GM19023 (cell line): ENCODE results near the gene CRY1.
A peak's percentile ranks its signal among the peaks of the same experiment; 100 is the strongest.

Experiments used
- ATAC-seq: cut with Tn5 transposase; IDR thresholded peaks from one replicate; pipeline ENCODE4 v1.9.1; 2021; ENCODE audit warnings: mild to moderate bottlenecking, moderate library complexity; ENCODE audit not compliant: unreplicated experiment

Gene CRY1

GRCh38 chr12:106974511-106974910 is 118.8 kb downstream of the CRY1 start:
- no peak for ATAC-seq

GRCh38 chr12:106973545-106973944 is 119.8 kb downstream of the CRY1 start:
- no peak for ATAC-seq

- no peak for ATAC-seq
These were observed 122.3 kb downstream of the CRY1 start for GRCh38 chr12:106971065-106971464.

- ATAC-seq, result no peak
These were observed 128.8 kb downstream of the CRY1 start for GRCh38 chr12:106964526-106964925.

- no peak for ATAC-seq
These were observed 131.1 kb downstream of the CRY1 start for GRCh38 chr12:106962286-106962685.

- ATAC-seq, result no peak
These were observed 132.9 kb downstream of the CRY1 start for GRCh38 chr12:106960443-106960842.

- no peak for ATAC-seq
These were observed 135.8 kb downstream of the CRY1 start for GRCh38 chr12:106957583-106957982.

GRCh38 chr12:106956048-106956578 is 137.2 kb downstream of the CRY1 start:
- peak; percentile 40 for ATAC-seq

GRCh38 chr12:106955377-106956047 is 137.8 kb downstream of the CRY1 start, which contains the start of gene TMEM263:
Gene TMEM263, plus strand, starts transcription at chr12:106955907. Its CDS starts 11,210 bp downstream, at chr12:106967117.
- peak; percentile 78 for ATAC-seq

- ATAC-seq, result peak; percentile 14
These were observed 138.6 kb downstream of the CRY1 start for GRCh38 chr12:106954462-106955376.

- no peak for ATAC-seq
These were observed 139.7 kb downstream of the CRY1 start for GRCh38 chr12:106953352-106954250.

- no peak for ATAC-seq
These were observed 142.8 kb downstream of the CRY1 start for GRCh38 chr12:106950591-106950990.

- no peak for ATAC-seq
These were observed 145.9 kb downstream of the CRY1 start for GRCh38 chr12:106947461-106947860.

- no peak for ATAC-seq
These were observed 148.0 kb downstream of the CRY1 start for GRCh38 chr12:106945261-106945851.

- ATAC-seq, result no peak
These were observed 150.6 kb downstream of the CRY1 start for GRCh38 chr12:106942775-106943174.

GRCh38 chr12:106941481-106942156 is 151.7 kb downstream of the CRY1 start:
- no peak for ATAC-seq
